GM18873 (cell line): ENCODE results near the gene GRIFIN.
A peak's percentile ranks its signal among the peaks of the same experiment; 100 is the strongest.

Experiments used
- ATAC-seq: cut with Tn5 transposase; IDR thresholded peaks from one replicate; pipeline ENCODE4 v1.9.1; 2021; ENCODE audit warnings: mild to moderate bottlenecking, moderate library complexity, moderate number of reproducible peaks; ENCODE audit not compliant: unreplicated experiment, low FRiP score

GRIFIN gene, protein sequence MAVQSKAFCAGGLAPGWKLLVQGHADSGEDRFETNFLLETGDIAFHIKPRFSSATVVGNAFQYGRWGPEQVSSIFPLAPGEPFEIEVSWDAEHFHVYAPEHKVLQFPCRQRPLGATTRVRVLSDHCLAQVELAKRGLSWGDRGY

DNA sequence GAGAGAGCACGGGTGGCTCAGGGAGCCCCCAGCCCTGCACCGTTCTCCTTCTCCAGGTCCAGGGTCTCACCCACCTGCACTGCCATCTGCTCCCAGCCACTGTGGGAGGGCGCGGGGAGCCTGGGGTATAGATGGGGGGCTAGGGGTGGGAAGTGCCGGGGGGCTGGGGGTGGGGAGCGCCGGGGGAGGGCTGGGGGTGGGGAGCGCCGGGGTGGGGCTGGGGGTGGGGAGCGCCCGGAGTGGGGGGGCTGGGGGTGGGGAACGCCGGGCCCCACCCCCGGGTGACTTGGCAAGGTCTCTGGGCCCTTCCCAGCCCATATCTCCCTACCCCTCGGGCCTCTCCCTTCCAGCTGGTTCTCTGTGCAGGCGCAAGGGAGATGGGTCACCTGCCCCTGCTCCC lies at the start of gene GRIFIN:
Gene GRIFIN, minus strand, starts transcription at position 101 of the 400 bp plus-strand sequence. Its CDS starts 15 bp downstream, at position 86.
- ATAC-seq: no peak

DNA sequence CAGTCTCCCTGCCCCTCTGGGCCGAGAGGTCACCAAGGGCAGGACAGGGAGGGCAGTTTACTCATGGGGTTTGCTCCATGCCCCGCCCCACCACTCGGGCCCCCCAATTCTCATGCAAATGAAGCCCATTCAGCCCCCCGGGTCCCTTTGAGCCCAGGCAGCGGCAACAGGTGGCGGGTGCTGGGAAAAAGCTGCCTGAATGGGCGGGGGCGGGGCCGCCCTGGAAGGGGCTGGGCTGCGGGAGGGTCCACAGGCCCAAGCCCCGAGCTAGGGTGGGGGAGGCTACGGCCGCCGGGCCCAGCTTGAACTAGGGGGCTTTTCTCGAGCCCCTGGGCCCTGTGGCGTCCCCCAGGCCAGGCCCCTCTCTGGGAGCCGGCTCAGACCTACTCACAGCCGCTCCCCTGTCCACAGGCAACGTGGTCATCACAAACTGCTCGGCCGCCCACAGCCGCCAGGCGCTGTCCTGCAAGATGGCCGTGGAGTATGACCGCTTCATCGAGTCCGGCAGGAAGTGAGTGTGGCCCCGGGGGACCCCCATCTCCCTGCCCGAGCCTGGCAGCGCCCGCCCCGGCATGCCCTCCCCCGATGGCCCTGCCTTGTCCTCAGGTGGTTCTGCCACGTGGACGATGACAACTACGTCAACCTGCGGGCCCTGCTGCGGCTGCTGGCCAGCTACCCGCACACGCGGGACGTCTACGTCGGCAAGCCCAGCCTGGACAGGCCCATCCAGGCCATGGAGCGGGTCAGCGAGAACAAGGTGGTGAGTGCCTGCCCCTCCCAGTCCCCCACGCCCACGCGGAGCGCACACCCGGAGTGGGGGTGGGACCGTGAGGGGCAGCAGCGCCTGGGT lies 48.8 kb upstream of the GRIFIN start:
- ATAC-seq: no peak

DNA sequence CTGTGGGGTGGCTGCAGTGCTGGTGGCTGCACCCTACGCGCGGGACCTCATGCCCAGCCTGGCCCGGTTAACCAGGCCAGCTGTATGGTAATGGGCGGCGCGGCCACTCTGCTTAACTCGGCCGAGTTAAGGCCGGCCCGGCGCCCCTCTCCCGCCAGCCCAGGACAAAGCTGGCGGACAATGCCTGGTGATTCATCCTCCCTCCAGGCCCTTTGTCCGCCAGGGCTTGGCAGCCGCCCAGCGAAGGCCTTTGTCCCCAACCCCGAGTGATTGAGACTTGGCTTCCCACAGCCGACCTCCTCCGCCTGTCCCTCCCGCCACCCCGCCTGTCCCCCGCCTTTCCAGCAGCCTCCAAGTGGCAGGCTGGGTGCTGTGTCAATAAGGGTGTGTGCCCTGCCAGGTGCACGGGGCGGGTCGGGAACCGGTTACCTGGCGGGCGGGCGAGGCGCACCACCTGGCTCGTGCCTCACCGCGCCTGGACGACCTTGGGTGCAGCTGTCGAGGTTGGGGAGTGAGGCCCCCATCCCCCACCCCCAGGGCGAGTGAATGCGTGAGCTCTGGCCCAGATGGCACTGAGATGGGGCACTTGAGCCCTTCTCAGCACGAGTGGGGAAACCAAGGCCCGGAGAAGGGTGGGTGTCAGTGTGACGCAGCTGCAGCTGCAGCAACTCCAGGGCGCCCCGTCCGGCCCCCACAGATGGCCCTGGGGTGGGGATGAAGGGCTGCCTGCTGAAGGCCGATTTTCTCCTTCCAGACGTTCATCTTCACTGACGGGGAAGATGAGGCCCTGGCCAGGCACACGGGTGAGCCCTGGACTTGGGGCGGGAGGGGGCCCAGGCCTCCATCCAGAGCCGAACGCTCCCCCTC lies 48.0 kb upstream of the GRIFIN start:
- no peak for ATAC-seq

DNA sequence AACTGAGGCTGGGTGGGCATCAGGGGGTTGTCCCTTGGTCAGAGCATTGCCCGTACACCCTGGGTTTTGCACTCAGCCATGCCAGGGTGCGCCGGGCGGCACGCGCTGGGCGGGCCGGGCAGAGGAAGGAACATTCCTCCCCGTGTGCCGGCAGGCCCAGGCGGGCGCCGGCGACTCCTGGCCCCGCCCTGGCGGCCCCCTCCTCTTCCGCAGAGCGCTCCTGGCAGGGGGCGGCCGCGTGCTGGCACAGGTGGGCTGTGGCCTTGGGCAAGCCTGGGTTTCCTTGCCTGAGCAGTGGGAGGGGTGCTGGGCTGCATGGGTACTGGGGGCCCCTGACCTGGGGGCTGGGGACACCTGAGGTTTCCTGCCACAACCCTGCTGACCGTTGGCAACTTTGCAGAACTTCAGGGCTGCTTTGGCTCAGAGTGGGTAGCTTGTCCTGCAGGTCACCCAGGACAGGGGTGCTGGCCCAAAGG lies 47.3 kb upstream of the GRIFIN start:
- no peak for ATAC-seq

DNA sequence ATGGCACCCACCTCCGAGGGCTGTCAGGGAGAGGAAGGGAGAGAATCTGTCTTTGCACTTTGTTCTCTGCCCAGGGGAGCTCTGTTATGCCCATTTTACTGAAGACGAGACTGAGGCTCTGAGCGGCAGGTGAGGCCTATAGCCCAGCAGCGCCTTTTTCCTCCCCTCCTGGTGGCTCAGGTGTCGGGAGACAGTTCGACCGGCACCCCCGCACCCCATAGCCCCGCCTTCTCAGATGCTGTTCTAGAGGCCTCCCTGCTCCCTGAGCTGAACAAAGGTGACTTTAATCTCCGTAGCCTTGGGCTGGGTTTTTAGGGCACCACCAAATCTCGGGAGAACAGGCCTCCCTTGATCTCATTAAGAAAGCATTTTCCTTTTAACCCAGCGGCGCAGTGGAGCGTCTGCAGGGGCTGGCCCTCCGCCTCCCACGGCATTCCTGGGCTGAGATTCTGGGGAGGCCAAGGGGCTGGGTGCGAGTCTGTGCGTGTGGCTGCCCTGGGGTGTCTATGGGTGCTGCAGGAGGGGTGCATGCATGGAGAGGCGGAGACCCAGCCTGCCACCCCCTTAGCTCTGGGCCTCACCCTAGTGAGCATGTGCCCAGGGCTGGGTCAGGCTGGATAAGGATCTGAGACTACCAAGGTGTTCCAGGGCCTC lies 46.7 kb upstream of the GRIFIN start:
- no peak for ATAC-seq

DNA sequence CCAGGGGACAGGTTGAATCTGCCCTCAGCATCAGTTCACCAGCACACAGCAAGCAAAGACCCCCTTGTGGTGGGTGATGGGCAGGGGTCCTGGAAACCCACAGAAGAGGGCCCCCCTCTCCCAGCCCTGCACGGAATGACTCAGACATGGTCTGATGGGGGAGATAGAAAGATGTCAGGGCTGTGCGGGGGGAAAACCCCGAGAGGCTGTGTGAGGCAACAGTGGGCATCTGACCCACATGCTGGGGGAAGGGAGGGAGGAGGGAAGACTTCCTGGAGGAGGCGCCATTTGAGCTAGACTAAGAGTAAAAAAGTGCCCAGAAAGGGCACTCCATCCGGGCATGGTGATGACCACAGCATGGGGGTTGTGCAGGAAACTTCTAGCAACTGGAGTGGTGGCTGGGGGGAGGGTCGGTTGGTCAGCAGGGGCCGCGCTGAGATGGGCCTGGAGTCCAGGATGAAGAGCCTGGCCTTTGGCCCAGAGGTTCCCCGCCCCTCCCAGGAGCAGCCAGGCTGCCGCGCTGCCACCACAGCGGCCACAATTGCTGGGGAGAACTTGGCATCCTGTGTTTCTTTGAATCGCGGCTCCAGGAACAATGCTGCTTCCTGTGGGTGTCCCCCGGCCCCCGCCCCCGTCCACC lies 45.9 kb upstream of the GRIFIN start:
- ATAC-seq: no peak

DNA sequence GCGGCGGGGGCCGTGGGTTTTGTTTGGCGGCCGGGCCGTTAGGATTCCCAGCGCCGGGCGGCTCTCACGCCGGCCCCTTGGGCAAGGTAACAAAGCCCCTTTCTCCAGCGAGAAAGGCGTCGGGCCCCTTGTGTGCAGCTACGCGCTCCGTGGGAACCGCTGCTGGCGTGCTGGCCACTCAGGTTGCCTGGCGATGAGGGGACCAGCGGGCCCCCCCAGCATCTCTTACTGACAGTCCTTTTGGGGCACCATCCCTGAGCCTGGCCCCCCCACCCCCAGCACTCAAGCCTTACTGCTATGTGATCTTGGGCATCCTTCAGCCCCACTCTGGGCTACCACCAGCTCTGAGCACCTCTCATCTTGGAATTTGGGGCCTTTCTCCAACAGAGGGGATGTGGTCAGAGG lies 45.1 kb upstream of the GRIFIN start:
- ATAC-seq: no peak

DNA sequence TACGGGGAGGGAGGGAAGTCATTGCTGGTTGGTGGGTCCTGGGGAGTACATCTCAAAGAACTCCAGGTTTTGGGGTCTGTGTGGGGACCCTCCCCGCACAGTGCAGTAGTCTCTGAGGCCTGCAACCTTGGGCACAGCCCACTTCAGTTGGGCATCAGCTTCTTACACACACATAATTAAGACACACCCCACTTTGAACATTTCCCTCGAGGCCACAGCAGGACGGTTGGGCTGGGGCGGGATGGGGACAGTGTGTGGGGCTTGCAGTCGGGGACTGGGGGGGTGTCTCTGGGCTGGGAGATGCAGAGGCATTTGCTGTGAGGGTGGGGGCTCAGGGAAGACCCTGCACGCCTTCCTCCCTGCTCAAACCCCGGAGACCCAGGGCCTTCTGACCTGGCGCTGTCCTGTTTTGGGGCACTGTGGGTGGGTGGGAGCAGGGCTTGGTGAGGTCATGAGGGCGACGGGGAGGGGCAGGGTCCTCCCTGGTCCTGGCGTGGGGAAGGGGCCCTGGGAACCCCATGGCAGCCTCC lies 44.6 kb upstream of the GRIFIN start:
- ATAC-seq: no peak

DNA sequence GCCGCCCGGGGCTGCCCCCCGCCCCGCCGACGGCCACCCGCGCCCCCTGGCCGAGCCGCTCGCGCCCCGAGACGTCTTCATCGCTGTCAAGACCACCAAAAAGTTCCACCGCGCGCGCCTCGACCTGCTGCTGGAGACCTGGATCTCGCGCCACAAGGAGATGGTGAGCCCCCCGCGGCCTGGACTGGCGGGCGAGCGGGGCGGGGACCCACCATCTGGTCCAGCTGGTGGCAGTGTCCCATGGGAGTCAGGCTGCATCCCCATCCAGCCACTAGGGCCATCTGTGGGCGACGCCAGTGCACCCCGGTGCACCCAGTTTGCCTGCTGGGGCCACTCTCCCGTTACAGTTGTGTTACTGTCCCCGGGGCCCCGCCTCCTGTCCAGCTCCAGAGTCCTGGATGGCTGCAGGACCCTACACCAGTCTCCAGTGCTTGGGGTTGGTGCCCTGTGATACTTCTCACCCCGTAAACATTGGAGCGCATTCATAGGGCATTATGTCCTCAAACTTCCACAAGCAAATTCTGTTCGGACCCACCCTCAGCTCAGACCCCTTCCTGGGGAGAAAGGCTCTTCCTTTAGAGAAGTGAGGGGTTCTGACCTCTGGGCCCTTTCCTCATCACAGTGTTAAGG lies 44.0 kb upstream of the GRIFIN start:
- ATAC-seq: no peak

DNA sequence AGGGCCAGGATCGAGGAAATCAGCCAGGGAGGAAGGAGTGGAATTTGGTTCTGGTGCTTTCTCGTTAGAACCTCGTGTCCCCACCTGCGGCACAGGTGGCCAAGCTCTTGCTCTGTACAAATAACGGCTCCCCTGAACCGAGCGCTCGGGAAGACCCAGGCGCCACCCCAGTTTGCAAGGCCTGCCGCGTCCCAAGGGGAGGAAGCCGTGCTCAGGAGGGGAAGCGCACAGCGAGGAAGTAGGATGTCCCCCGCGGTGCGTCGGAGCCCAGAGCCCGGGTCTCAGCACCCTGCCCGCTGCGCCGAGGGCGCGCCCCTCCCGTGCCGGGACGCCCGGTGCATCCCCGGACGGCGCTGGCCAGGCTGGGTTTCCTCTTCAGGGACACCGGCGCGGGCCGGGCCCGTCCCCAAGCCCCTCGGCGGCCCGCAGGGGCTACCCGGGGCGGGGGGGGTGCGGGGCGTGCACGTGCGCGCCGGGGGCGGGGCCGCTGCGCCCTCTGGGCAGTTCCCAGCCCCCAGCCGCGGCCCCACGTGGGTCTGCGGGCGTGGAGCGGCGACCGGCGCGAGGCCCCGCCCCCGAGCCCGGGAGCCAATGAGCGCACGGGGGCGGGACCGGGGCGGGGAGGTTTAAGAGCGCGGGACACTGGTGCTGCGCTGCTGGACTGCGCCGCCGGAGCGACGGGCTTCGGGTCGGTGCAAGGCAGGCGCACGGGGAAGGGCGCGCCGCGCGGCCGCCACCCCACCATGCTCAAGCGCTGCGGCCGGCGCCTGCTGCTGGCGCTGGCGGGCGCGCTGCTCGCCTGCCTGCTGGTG lies 43.1 kb upstream of the GRIFIN start, which contains the start of gene LFNG:
Gene LFNG, plus strand, starts transcription at position 656 of the 812 bp plus-strand sequence. Its CDS starts 88 bp downstream, at position 744.
- peak; percentile 61 for ATAC-seq

DNA sequence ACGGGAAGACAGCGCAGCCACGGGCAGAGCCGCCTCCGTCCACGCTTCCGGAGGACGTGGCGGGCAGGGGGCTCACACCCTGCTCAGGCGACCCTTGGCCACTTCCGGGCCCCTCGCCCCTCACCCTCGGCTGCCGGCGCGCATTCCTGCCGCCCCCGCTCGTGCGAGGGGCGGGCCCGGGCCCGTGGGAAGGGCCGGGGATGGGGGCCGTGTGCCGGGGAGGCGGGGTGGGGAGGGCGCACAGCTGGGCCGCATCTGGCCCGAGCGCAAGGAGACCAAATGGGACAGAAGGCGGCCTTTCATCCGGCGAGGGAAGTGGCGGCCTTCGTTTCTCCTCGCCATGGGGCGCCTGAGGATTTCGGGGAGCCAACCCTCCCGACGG lies 42.5 kb upstream of the GRIFIN start:
- no peak for ATAC-seq

DNA sequence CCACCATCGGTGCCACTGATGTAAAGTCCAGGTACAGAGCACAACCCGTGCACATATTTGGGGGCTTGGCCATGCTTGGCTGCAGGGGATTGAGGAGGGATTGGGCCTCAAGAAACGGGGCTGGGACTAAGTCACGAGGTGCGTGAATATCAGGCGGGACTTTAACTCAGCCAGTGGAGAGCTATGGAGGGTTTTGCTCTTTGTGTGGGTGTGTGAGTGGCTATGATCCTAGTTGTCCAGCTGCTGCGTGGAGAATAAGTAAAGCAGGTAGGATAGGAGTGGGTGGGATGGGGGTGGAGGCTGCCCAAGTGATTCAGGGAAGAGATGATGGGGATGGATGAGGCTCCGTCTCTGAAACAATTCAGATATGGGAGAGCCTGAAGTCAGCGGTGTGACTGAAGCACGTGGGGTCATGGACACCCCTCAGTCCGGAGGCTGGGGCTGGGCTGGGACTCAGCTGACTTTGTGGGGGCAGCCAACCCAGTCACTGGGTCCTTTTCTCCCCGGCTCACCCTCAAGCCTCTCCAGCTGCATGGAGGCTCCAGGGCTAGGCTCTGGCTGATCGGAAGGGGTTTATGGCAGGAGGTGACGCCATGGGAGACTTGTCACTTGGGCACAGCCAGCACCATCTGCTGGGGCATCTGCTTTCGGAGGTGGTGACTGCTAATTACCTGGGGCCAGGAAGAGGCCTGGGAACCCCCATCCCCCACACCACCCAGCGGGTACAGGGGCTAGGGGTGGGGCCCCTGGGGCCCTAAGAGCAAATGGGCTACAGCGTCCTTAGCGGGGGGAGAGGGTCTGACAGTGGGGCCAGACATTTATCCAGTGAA lies 41.7 kb upstream of the GRIFIN start:
- ATAC-seq: no peak

DNA sequence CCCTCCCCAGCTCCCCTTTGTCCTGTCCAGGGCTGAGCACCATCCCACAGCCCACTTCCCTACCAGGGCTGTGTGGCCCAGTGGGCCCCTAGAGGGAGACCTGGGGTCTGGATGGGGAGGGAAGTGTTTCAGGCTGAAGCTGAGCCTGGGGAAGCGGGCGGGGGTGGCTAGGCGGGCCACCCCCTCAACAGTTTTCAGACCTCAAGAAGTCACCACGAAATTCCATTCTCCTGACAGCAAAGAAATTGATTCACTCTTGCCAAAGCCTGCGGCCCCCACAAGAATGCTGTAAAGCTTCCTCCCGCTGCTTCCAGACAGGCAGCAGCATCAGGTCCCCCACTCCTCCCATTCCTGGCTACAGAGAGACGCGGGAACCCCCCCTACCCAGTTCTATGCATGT lies 40.8 kb upstream of the GRIFIN start:
- ATAC-seq: no peak

DNA sequence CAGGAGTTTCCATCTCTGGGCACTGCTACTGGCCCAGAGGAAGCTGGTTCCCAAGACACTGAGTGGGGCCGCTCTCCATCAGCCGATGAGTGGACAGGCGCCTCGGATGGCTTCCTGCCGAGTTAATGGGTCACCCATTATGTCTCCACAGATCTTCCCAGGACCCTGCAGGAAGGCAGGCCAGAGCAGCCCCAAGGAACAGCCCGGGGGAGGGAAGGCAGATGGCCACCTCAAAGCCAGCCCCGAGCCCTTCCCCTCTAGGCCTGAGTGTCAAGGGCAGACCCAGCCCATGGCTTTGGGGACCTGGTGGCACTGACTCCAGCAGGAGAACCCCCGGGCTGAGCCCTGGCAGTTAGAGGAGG lies 40.0 kb upstream of the GRIFIN start:
- no peak for ATAC-seq

DNA sequence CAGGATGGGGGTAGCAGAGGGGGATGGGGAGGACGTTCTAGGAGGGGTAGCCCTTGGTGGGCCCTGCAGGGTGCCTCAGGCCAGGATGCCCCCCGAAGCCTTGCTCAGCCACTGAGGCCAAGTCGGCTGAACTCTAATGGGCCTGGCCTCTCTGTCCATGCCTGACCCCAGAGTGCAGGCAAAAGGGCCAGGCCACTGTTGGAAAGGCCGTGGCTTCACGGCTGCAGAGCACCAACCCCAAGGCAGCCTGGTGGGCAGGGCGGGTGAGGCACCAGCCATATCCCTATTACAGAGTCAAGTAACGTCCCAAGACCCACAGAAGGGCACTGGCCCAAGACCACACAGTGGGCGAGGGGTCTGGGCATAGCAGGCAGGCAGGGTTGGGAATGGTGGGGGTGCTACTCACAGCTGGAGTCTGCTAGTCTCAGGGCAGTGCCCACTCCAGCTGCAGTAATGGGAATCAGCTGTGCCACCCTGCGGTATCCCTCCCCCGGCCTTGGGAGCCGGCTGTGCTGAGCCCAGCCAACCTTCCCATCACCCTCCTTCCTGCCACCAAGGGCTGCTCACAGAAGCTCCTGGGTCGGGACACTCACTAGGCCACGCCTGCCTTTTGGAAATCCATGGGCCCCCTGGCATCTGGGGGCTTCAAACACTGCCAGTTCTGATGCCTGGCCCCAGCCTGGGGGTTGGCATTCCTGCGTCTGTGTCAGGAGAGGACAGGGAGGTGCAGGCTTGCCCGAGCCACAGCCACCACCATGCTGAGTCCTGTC lies 39.4 kb upstream of the GRIFIN start:
- no peak for ATAC-seq

DNA sequence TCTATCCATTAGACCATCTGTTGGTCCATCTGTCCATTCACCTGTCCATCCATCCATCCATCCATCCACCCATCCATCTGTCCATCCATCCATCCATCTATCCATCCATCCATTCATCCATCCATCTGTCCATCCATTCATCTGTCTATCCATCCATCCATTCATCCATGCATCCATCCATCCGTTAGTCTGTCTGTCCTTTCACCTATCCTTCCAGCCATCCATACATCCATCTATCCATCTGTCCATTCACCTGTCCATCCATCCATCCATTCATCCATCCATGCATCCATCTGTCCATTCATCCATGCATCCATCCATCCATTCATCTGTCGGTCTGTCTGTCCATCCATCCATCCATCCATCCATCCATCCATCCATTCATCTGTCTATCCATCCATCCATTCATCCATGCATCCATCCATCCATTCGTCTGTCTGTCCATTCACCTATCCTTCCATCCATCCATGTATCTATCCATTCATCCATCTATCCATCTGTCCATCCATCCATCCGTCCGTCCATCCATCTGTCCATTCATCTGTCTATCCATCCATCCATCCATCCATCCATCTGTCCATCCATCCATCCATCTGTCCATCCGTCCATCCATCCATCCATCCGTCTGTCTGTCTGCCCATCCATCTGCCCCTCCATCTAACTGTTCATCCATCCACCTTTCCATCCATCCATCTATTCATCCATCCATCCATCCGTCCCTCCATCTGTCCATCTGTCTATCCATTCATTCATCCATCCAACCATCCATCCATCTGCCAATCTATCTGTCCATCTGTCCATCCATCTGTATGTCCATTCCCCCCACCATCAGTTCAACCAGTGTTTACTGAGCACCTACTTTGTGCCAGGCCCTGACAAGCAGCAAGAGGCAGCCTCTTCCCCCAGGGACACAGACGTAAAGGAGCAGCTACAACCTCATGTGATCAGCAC lies 38.5 kb upstream of the GRIFIN start:
- ATAC-seq: no peak
